ENCODE measurements around the gene HOXA9. TPM values are rescaled to one million over a fixed set of nuclear protein-coding genes. Genes with fewer than 3 reads are reported as not detected.

The HOXA9 gene
- total RNA-seq, 3 donors from 2014 or later: 7.5 to 18.4 (median 9.0) TPM

- Histone ChIP-seq H3K4me1 (no peaks in the 10 kb centered on the region), H3K36me3 (no peaks in the 10 kb centered on the region), H3K27me3 (peaks cover 3 to 75% of the 10 kb centered on the region in 2 donors), H3K9me3 (no peaks in the 10 kb centered on the region), H3K4me3 (peak overlapping the region; percentile 62 to 91 (median 76)), H3K27ac (peak overlapping the region; percentile 89 to 91)
- TF ChIP-seq POLR2A (IDR thresholded peaks at IDR 0.05): no peak
- TF ChIP-seq POLR2AphosphoS5 (IDR thresholded peaks at IDR 0.05): peak in 1 of 3 donors; percentile 13
- no peak for TF ChIP-seq CTCF (IDR thresholded peaks at IDR 0.05)
- peak in 1 of 2 donors; percentile 38 for DNase-seq (ENCODE audit: low spot score in 2 of 2)
- intact Hi-C loops (cut with DNase I; ENCODE audit: low total_unique reads): loop anchor here (10.0 kb wide), 1 partner anchor 1317 kb away; no protein-coding TSS in a partner anchor
Observed at GRCh38 chr7:27171637-27172314, 6.4 kb upstream of the HOXA9 start.

- Histone ChIP-seq H3K36me3 (no peaks in the 10 kb centered on the region), H3K27ac (peak overlapping the region in 1 of 2 donors; percentile 89), H3K4me1 (no peaks in the 10 kb centered on the region), H3K9me3 (no peaks in the 10 kb centered on the region), H3K27me3 (peaks cover 3 to 75% of the 10 kb centered on the region in 2 donors), H3K4me3 (peak overlapping the region; percentile 62 to 91 (median 76))
- intact Hi-C loops (cut with DNase I; ENCODE audit: low total_unique reads): loop anchor here (10.0 kb wide), 1 partner anchor 1316 kb away; no protein-coding TSS in a partner anchor
- peak in 1 of 2 donors; percentile 41 for DNase-seq (ENCODE audit: low spot score in 2 of 2)
- TF ChIP-seq POLR2A (IDR thresholded peaks at IDR 0.05) (no peak), CTCF (IDR thresholded peaks at IDR 0.05) (no peak), POLR2AphosphoS5 (IDR thresholded peaks at IDR 0.05) (no peak)
Observed at GRCh38 chr7:27171325-27171636, 5.9 kb upstream of the HOXA9 start.

GRCh38 chr7:27170426-27171324, 5.3 kb upstream of the HOXA9 start:
- Histone ChIP-seq H3K27ac (peak overlapping the region; percentile 82 to 89), H3K9me3 (no peaks in the 10 kb centered on the region), H3K27me3 (peaks cover 3 to 75% of the 10 kb centered on the region in 2 donors), H3K36me3 (no peaks in the 10 kb centered on the region), H3K4me1 (no peaks in the 10 kb centered on the region), H3K4me3 (peak overlapping the region; percentile 62 to 76 (median 63))
- intact Hi-C loops (cut with DNase I; ENCODE audit: low total_unique reads): loop anchor here (10.0 kb wide), 1 partner anchor 1316 kb away; no protein-coding TSS in a partner anchor
- TF ChIP-seq CTCF (IDR thresholded peaks at IDR 0.05): no peak
- TF ChIP-seq POLR2A (IDR thresholded peaks at IDR 0.05): no peak
- no peak for TF ChIP-seq POLR2AphosphoS5 (IDR thresholded peaks at IDR 0.05)
- DNase-seq (ENCODE audit: low spot score in 2 of 2): no peak

- DNase-seq (ENCODE audit: low spot score in 2 of 2): peak in 1 of 2 donors; percentile 49
Observed at GRCh38 chr7:27169658-27170425, 4.5 kb upstream of the HOXA9 start.

More at GRCh38 chr7:27169658-27170425, 4.5 kb upstream of the HOXA9 start:
- intact Hi-C loops (cut with DNase I; ENCODE audit: low total_unique reads): loop anchor here (10.0 kb wide), 1 partner anchor 1315 kb away; no protein-coding TSS in a partner anchor
- Histone ChIP-seq H3K27ac (peak overlapping the region; percentile 82 to 89), H3K4me1 (no peaks in the 10 kb centered on the region), H3K36me3 (no peaks in the 10 kb centered on the region), H3K9me3 (no peaks in the 10 kb centered on the region), H3K27me3 (peaks cover 5 to 75% of the 10 kb centered on the region in 2 donors), H3K4me3 (peak overlapping the region; percentile 50 to 76 (median 63))
- TF ChIP-seq POLR2AphosphoS5 (IDR thresholded peaks at IDR 0.05) (no peak), POLR2A (IDR thresholded peaks at IDR 0.05) (no peak), CTCF (IDR thresholded peaks at IDR 0.05) (no peak)
